Esophagus (tissue), 2 donors: ENCODE data around the gene FXYD2. TPM values are rescaled to one million over a fixed set of nuclear protein-coding genes. Genes with fewer than 3 reads are reported as not detected.
A peak's percentile ranks its signal among the peaks of the same experiment; 100 is the strongest.

Experiments
- H3K27ac ChIP-seq, 2 donors: one replicate each; pipeline ENCODE4 v1.5.1; 2013; ENCODE audit warnings: low read depth in 2 of 2, mild to moderate bottlenecking in 2 of 2, inconsistent platforms in 1 of 2, low read length in 1 of 2, moderate library complexity in 1 of 2
- H3K27me3 ChIP-seq, 2 donors: one replicate each; pipeline ENCODE4 v1.6.1; 2013; ENCODE audit warnings: low read length in 2 of 2, control low read depth in 1 of 2, mild to moderate bottlenecking in 1 of 2; ENCODE audit not compliant: insufficient read depth in 2 of 2, control insufficient read depth in 1 of 2
- H3K36me3 ChIP-seq, 2 donors: one replicate each; pipeline ENCODE4 v1.6.1; 2013; ENCODE audit warnings: low read length in 1 of 2; ENCODE audit not compliant: control insufficient read depth in 2 of 2, insufficient read depth in 2 of 2
- H3K4me1 ChIP-seq, 2 donors: one replicate each; pipeline ENCODE4 v1.6.1; 2013; ENCODE audit warnings: low read length in 1 of 2; ENCODE audit not compliant: control insufficient read depth in 2 of 2, insufficient read depth in 2 of 2
- H3K4me3 ChIP-seq, 2 donors: one replicate each; pipeline ENCODE4 v1.5.1; 2013; ENCODE audit warnings: low read length in 2 of 2, mild to moderate bottlenecking in 2 of 2, low read depth in 1 of 2, moderate library complexity in 1 of 2
- H3K9me3 ChIP-seq, 2 donors: one replicate each; pipeline ENCODE4 v1.6.1; 2013; ENCODE audit warnings: mild to moderate bottlenecking in 2 of 2, low read depth in 1 of 2, low read length in 1 of 2, moderate library complexity in 1 of 2; ENCODE audit not compliant: control insufficient read depth in 2 of 2, insufficient read depth in 1 of 2
- WGBS, 2 donors: extraction: QIAGEN DNeasy Blood & Tissue Kit; methylation state at CpG; one replicate each; pipeline ENCODE4 v1.1.7; 2013; 5-methylcytosine and 5-hydroxymethylcytosine counted together
- polyA plus RNA-seq, 2 donors: library from polyadenylated mRNA; stranded (reverse); fragments of 200-250 nt; gene quantifications; one replicate each; pipeline ENCODE4 v1.2.3, GENCODE V29; 2013
- donor health status: healthy with polysubstance abuse.
- donor health status: Bipolar disorder and iron deficiency.

FXYD2 gene
- polyA plus RNA-seq, result 1 to 10 TPM in 1 of 2 donors, under 1 TPM in 1; 0.75 to 1.0 TPM

- H3K4me3 ChIP-seq, result no peak within 1 kb of the TSS
- H3K4me1 ChIP-seq, result peaks cover 3 to 6% of the 10 kb centered on the region in 2 donors
- peak within 1 kb of the TSS; percentile 56 to 63 for H3K27ac ChIP-seq
- H3K9me3 ChIP-seq, result no peaks in the 10 kb centered on the region
- WGBS, 2 donors, result 54% methylated on average over 20 to 22 of the region's 22 CpGs
- H3K36me3 ChIP-seq, result no peaks in the 10 kb centered on the region
- H3K27me3 ChIP-seq, result no peaks in the 10 kb centered on the region
These were observed at the start of gene FXYD2 for GRCh38 chr11:117824571-117825537. TSS of gene FXYD2 (minus strand) at chr11:117824744. CDS start at chr11:117824678, 66 bp downstream.

GRCh38 chr11:117873828-117874125 lies 49.2 kb upstream of the FXYD2 start:
- H3K27ac ChIP-seq, result no peak overlapping the region
- 82 to 88% methylated on average over 8 of the region's 8 CpGs for WGBS, 2 donors
- peaks cover 10 to 23% of the 10 kb centered on the region in 2 donors for H3K4me1 ChIP-seq
- no peak overlapping the region for H3K4me3 ChIP-seq
- H3K9me3 ChIP-seq, result no peaks in the 10 kb centered on the region
- H3K36me3 ChIP-seq, result no peaks in the 10 kb centered on the region
- H3K27me3 ChIP-seq, result peaks cover 0 to 5% of the 10 kb centered on the region in 2 donors

- WGBS, 2 donors, result 89 to 90% methylated on average over 15 of the region's 15 CpGs
- Histone ChIP-seq H3K4me3 (no peak overlapping the region), H3K4me1 (peaks cover 10 to 23% of the 10 kb centered on the region in 2 donors), H3K36me3 (no peaks in the 10 kb centered on the region), H3K9me3 (no peaks in the 10 kb centered on the region), H3K27me3 (peaks cover 0 to 5% of the 10 kb centered on the region in 2 donors), H3K27ac (no peak overlapping the region)
These were observed 48.7 kb upstream of the FXYD2 start for GRCh38 chr11:117872975-117873827.

GRCh38 chr11:117872420-117872961 lies 47.9 kb upstream of the FXYD2 start:
- WGBS, 2 donors, result 65 to 68% methylated on average over 12 of the region's 12 CpGs
- Histone ChIP-seq H3K4me1 (peaks cover 10 to 23% of the 10 kb centered on the region in 2 donors), H3K4me3 (no peak overlapping the region), H3K27ac (peak overlapping the region; percentile 9 to 16), H3K36me3 (no peaks in the 10 kb centered on the region), H3K27me3 (peaks cover 0 to 5% of the 10 kb centered on the region in 2 donors), H3K9me3 (no peaks in the 10 kb centered on the region)

- Histone ChIP-seq H3K9me3 (no peaks in the 10 kb centered on the region), H3K36me3 (no peaks in the 10 kb centered on the region), H3K4me3 (no peak overlapping the region), H3K4me1 (peaks cover 10 to 23% of the 10 kb centered on the region in 2 donors), H3K27me3 (peaks cover 0 to 5% of the 10 kb centered on the region in 2 donors), H3K27ac (no peak overlapping the region)
- WGBS, 2 donors, result 85 to 87% methylated on average over 5 of the region's 5 CpGs
These were observed 47.2 kb upstream of the FXYD2 start for GRCh38 chr11:117871784-117872183.

GRCh38 chr11:117871160-117871559 lies 46.6 kb upstream of the FXYD2 start:
- Histone ChIP-seq H3K4me3 (no peak overlapping the region), H3K9me3 (no peaks in the 10 kb centered on the region), H3K4me1 (peaks cover 4 to 21% of the 10 kb centered on the region in 2 donors), H3K27ac (no peak overlapping the region), H3K36me3 (no peaks in the 10 kb centered on the region), H3K27me3 (peaks cover 0 to 5% of the 10 kb centered on the region in 2 donors)
- 71 to 73% methylated on average over 18 of the region's 18 CpGs for WGBS, 2 donors

- Histone ChIP-seq H3K4me1 (peaks cover 0 to 13% of the 10 kb centered on the region in 2 donors), H3K27ac (no peak overlapping the region), H3K27me3 (no peaks in the 10 kb centered on the region), H3K9me3 (no peaks in the 10 kb centered on the region), H3K36me3 (no peaks in the 10 kb centered on the region), H3K4me3 (no peak overlapping the region)
- WGBS, 2 donors, result 64 to 66% methylated on average over 9 of the region's 9 CpGs
These were observed 45.8 kb upstream of the FXYD2 start for GRCh38 chr11:117870103-117870952.

- no peak overlapping the region for H3K27ac ChIP-seq
- WGBS, 2 donors, result 44 to 49% methylated on average over 4 of the region's 4 CpGs
- H3K9me3 ChIP-seq, result no peaks in the 10 kb centered on the region
These were observed 45.1 kb upstream of the FXYD2 start for GRCh38 chr11:117869604-117870003.

More at GRCh38 chr11:117869604-117870003, 45.1 kb upstream of the FXYD2 start:
- no peaks in the 10 kb centered on the region for H3K36me3 ChIP-seq
- H3K4me3 ChIP-seq, result no peak overlapping the region
- no peaks in the 10 kb centered on the region for H3K27me3 ChIP-seq
- peaks cover 0 to 9% of the 10 kb centered on the region in 2 donors for H3K4me1 ChIP-seq
